H1 (cell line): Measurements from ENCODE around the gene LEMD1.

Experiments
- CTBP2 ChIP-seq: IDR thresholded peaks from 2 replicates; pipeline ENCODE4 v1.7.0; 2011; ENCODE audit warnings: borderline replicate concordance, mild to moderate bottlenecking, moderate library complexity, mixed read lengths, low read length; ENCODE audit not compliant: insufficient read depth, insufficient read length
- NRF1 ChIP-seq: IDR thresholded peaks from 2 replicates; pipeline ENCODE4 v1.6.1; 2011; ENCODE audit warnings: mild to moderate bottlenecking, low read depth, low read length, improper control_type of control experiment
- POLR2A ChIP-seq, 2 experiments: IDR thresholded peaks; 1 replicate in 1 of 2; 2 replicates in 1 of 2; pipeline ENCODE4 v1.6.1; 2011; ENCODE audit warnings: low read depth in 2 of 2, low read length in 2 of 2, mild to moderate bottlenecking in 2 of 2; ENCODE audit errors: control extremely low read depth in 1 of 2
- POLR2AphosphoS5 ChIP-seq: IDR thresholded peaks from 2 replicates; pipeline ENCODE4 v1.6.1; 2011; ENCODE audit warnings: low read depth, low read length
- RFX5 ChIP-seq: IDR thresholded peaks from 2 replicates; pipeline ENCODE4 v1.6.1; 2011; ENCODE audit warnings: low read depth, low read length, improper control_type of control experiment, borderline replicate concordance
- SP1 ChIP-seq: IDR thresholded peaks from 2 replicates; pipeline ENCODE4 v1.6.1; 2011; ENCODE audit warnings: low read depth, low read length
- TAF1 ChIP-seq: IDR thresholded peaks from 2 replicates; pipeline ENCODE4 v1.6.1; 2011; ENCODE audit warnings: mild to moderate bottlenecking, low read depth, low read length
- TF ChIP-seq, protein P1 (sequence below), 3 experiments: IDR thresholded peaks; 1 replicate in 2 of 3; 2 replicates in 1 of 3; pipeline versions ENCODE4 v1.5.1 to v1.6.1; 2011; ENCODE audit warnings: low read length in 3 of 3, mild to moderate bottlenecking in 3 of 3, inconsistent platforms in 2 of 3, low read depth in 1 of 3, moderate library complexity in 1 of 3; ENCODE audit not compliant: insufficient read depth in 1 of 3; ENCODE audit errors: control extremely low read depth in 1 of 3
- TF ChIP-seq, protein P2 (sequence below): fragments of 300-600 bp; sonication (generic); IDR thresholded peaks from 2 replicates; pipeline ENCODE4 v1.7.1; 2012; ENCODE audit warnings: low read length, moderate library complexity, mild to moderate bottlenecking, inconsistent platforms; ENCODE audit not compliant: insufficient replicate concordance
- TF ChIP-seq, protein P3 (sequence below): IDR thresholded peaks from 2 replicates; pipeline ENCODE4 v1.6.1; 2012; ENCODE audit warnings: inconsistent platforms

DNA sequence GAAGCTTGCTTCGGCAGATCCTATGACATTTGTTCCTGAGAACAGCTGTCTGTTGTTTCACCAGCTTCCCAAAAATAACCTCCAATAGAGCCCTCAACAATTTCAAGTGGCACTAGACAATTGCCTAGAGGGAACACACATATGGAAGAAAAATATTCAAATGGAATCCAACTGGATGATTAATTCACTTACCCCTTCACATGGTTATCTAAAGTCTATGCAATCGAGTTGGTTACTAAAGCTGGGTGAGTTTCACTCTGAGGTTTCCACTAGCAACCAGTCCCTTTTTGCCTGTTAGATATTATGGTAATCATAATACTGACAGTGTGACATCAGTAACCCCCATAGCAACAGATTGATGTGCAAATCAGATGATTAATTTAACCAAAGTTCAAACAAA lies at the start of gene LEMD1:
- TF ChIP-seq TAF1 (no peak), POLR2A (IDR thresholded peaks at IDR 0.05; ENCODE audit: control extremely low read depth in 1 of 2, low read depth in 2 of 2, low read length in 2 of 2) (no peak), SP1 (no peak), NRF1 (no peak), POLR2AphosphoS5 (no peak), CTBP2 (no peak), RFX5 (no peak)
- TF ChIP-seq, protein P1, sequence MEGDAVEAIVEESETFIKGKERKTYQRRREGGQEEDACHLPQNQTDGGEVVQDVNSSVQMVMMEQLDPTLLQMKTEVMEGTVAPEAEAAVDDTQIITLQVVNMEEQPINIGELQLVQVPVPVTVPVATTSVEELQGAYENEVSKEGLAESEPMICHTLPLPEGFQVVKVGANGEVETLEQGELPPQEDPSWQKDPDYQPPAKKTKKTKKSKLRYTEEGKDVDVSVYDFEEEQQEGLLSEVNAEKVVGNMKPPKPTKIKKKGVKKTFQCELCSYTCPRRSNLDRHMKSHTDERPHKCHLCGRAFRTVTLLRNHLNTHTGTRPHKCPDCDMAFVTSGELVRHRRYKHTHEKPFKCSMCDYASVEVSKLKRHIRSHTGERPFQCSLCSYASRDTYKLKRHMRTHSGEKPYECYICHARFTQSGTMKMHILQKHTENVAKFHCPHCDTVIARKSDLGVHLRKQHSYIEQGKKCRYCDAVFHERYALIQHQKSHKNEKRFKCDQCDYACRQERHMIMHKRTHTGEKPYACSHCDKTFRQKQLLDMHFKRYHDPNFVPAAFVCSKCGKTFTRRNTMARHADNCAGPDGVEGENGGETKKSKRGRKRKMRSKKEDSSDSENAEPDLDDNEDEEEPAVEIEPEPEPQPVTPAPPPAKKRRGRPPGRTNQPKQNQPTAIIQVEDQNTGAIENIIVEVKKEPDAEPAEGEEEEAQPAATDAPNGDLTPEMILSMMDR (IDR thresholded peaks at IDR 0.05; ENCODE audit: control extremely low read depth in 1 of 3, insufficient read depth in 1 of 3, low read depth in 1 of 3, low read length in 3 of 3), result no peak
- TF ChIP-seq, protein P2, sequence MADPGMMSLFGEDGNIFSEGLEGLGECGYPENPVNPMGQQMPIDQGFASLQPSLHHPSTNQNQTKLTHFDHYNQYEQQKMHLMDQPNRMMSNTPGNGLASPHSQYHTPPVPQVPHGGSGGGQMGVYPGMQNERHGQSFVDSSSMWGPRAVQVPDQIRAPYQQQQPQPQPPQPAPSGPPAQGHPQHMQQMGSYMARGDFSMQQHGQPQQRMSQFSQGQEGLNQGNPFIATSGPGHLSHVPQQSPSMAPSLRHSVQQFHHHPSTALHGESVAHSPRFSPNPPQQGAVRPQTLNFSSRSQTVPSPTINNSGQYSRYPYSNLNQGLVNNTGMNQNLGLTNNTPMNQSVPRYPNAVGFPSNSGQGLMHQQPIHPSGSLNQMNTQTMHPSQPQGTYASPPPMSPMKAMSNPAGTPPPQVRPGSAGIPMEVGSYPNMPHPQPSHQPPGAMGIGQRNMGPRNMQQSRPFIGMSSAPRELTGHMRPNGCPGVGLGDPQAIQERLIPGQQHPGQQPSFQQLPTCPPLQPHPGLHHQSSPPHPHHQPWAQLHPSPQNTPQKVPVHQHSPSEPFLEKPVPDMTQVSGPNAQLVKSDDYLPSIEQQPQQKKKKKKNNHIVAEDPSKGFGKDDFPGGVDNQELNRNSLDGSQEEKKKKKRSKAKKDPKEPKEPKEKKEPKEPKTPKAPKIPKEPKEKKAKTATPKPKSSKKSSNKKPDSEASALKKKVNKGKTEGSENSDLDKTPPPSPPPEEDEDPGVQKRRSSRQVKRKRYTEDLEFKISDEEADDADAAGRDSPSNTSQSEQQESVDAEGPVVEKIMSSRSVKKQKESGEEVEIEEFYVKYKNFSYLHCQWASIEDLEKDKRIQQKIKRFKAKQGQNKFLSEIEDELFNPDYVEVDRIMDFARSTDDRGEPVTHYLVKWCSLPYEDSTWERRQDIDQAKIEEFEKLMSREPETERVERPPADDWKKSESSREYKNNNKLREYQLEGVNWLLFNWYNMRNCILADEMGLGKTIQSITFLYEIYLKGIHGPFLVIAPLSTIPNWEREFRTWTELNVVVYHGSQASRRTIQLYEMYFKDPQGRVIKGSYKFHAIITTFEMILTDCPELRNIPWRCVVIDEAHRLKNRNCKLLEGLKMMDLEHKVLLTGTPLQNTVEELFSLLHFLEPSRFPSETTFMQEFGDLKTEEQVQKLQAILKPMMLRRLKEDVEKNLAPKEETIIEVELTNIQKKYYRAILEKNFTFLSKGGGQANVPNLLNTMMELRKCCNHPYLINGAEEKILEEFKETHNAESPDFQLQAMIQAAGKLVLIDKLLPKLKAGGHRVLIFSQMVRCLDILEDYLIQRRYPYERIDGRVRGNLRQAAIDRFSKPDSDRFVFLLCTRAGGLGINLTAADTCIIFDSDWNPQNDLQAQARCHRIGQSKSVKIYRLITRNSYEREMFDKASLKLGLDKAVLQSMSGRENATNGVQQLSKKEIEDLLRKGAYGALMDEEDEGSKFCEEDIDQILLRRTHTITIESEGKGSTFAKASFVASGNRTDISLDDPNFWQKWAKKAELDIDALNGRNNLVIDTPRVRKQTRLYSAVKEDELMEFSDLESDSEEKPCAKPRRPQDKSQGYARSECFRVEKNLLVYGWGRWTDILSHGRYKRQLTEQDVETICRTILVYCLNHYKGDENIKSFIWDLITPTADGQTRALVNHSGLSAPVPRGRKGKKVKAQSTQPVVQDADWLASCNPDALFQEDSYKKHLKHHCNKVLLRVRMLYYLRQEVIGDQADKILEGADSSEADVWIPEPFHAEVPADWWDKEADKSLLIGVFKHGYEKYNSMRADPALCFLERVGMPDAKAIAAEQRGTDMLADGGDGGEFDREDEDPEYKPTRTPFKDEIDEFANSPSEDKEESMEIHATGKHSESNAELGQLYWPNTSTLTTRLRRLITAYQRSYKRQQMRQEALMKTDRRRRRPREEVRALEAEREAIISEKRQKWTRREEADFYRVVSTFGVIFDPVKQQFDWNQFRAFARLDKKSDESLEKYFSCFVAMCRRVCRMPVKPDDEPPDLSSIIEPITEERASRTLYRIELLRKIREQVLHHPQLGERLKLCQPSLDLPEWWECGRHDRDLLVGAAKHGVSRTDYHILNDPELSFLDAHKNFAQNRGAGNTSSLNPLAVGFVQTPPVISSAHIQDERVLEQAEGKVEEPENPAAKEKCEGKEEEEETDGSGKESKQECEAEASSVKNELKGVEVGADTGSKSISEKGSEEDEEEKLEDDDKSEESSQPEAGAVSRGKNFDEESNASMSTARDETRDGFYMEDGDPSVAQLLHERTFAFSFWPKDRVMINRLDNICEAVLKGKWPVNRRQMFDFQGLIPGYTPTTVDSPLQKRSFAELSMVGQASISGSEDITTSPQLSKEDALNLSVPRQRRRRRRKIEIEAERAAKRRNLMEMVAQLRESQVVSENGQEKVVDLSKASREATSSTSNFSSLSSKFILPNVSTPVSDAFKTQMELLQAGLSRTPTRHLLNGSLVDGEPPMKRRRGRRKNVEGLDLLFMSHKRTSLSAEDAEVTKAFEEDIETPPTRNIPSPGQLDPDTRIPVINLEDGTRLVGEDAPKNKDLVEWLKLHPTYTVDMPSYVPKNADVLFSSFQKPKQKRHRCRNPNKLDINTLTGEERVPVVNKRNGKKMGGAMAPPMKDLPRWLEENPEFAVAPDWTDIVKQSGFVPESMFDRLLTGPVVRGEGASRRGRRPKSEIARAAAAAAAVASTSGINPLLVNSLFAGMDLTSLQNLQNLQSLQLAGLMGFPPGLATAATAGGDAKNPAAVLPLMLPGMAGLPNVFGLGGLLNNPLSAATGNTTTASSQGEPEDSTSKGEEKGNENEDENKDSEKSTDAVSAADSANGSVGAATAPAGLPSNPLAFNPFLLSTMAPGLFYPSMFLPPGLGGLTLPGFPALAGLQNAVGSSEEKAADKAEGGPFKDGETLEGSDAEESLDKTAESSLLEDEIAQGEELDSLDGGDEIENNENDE, result no peak
- TF ChIP-seq, protein P3, sequence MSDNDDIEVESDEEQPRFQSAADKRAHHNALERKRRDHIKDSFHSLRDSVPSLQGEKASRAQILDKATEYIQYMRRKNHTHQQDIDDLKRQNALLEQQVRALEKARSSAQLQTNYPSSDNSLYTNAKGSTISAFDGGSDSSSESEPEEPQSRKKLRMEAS, result no peak
